Measurements from ENCODE around the gene BLM.
"Not testable (repeated sequence)": the region's sequence is repeated elsewhere in the genome, so short reads cannot be mapped to it uniquely, and the experiment has no call there.

The BLM gene

DNA sequence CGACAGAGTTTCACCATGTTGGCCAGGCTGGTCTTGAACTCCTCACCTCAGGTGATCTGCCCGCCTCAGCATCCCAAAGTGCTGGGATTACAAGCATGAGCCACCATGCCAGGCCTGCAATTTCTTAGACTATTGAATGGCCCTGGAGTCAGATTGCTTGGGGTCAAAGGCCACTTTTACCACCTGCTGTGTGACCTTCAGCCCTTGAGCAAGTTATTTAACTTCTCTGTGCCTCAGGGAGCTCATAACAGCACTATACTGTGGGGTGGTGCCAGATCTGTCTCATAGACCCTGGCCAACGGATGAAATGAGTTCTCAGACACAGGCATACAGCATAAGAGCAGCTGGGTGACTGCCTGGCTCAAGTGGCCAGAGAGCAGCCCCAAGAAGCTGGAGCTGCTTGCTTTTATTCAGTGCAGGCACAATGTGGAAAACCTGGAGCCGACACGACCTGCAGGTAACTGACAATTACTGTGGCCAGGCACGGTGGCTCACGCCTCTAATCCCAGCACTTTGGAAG is 106.4 kb downstream of the BLM start:
- DNase-seq = no peak

DNA sequence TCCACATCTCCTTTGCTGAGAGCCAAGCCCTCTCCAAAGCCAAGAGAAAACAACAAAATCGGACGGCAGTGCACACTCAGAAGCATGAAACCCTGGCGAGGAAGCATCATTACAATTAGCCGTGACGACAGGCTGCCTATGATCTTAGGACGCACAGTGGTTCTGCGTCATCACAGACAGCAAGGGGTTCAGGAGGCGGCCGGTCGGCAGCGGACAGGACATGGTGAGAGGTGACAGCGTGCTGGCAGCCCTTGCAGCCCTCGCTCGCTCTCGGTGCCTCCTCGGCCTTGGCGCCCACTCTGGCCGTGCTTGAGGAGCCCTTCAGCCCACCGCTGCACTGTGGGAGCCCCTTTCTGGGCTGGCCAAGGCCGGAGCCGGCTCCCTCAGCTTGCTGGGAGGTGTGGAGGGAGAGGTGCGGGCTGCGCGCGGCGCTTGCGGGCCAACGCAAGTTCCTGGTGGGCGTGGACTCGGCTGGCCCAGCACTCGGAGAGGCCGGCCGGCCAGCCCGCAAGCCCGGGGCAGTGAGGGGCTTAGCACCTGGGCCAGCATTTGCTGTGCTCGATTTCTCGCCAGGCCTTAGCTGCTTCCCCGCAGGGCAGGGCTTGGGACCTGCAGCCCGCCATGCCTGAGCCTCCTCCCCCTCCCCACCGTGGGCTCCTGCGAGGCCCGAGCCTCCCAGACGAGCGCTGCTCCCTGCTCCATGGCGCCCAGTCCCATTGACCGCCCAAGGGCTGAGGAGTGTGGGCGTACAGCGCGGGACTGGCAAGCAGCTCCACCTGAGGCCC is 108.2 kb downstream of the BLM start:
- DNase-seq = not testable (repeated sequence)

DNA sequence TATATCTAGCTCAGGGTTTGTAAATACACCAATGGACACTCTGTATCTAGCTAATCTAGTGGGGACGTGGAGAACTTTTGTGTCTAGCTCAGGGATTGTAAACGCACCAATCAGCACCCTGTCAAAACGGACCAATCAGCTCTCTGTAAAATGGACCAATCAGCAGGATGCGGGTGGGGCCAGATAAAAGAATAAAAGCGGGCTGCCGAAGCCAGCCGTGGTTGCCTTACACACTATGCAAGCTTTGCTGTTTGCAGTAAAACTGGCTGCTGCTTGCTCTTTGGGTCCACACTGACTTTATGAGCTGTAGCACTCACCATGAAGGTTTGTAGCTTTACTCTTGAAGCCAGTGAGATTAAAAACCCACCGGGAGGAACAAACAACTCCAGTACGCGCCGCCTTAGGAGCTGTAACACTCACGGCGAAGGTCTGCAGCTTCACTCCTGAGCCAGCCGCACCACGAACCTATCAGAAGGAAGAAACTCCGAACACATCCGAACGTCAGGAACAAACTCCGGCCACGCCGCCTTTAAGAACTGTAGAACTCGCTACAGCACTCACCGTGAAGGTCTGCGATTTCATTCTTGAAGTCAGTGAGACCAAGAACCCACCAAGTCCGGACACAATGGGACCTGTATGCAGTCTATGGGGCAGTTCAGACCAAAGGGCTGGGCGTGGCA is 109.2 kb downstream of the BLM start:
- DNase-seq = not testable (repeated sequence)

DNA sequence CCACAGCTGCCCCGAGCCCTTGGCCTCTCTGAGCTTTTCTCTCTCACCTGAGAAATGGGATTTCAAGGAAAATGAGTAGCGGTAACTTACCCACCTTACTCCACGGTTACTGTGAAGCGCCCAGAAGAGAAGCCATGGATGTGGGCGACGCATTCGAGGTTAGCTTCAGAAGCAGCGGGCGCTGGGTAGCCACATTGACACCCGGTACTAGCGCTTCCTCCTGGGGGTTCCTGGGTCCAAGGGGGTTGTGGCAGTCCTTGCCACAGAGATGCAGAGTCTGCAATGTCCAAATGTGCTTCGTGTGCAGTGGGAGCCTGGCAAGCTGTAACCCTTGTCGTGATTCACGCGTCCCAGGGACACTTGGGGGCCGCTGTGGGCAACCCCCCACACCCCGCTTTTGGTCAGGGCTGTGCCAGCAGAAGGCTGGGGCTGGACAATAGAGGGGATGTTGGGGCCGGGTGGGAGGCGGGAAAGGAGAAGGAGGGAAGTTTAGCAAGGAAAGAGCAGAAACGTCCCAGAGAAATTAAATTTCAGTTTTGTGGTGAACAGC is 109.8 kb downstream of the BLM start:
- DNase-seq = no peak

DNA sequence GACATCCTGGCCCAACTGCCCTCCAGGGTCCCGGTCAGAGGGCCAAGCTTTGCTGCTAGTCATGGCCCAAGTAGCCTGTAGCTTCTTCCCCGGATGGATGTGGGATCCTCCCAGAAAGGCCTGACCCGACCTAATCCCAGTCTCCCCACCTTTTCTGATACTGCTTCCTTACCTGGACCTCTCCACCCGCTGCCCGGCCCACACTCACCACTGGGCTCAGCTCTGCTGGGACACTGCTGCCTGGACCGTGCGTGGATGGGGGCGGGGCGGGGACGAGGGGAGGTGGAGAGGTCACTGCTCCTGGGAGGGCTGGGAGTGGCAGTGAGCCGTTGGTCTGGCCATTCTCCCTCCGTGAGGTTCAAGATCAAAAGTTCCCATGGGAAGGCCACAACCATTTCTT is 111.0 kb downstream of the BLM start:
- no peak for DNase-seq

DNA sequence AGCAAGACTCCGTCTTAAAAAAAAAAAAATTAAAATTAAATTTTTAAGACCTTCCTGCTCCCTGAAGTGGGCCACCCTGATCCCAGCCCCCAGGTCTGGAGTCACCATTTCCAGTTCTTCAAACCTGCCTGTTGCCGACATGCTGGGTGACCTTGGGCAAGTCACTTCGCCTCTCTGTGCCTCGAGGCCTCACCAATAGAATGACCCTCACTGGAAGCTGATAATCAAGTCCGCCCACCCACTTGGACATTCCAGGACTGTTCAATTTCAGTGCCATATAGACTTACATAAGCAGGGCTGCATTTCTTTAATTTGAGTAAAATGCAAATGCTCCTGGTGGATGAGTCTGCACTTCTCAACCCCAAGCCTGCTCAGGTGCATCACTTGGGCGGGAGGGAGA is 112.0 kb downstream of the BLM start:
- no peak for DNase-seq

DNA sequence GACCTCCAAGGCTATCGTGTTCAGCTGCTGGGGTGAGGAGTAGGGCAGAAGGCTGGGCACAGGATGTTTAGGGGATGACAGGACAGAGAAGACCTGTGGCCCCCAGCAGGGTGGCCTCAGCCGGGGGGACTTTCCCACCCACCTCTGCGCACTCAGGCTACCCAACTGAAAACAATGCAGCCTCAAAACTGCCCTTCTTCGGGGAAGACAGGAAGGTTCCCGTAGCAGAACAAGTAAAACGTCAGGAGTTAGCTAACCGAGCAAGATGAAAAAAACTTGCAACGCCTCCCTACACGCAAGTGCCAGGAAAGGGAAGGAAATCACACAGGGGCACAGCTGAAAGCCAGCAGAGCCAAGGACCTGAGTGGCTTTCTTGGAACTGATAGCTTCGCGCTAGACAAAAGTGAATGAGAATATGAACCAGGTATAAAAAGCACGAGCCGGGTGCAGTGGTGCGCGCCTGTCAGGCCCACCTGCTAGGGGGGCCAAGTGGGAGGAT is 112.8 kb downstream of the BLM start:
- DNase-seq = no peak

DNA sequence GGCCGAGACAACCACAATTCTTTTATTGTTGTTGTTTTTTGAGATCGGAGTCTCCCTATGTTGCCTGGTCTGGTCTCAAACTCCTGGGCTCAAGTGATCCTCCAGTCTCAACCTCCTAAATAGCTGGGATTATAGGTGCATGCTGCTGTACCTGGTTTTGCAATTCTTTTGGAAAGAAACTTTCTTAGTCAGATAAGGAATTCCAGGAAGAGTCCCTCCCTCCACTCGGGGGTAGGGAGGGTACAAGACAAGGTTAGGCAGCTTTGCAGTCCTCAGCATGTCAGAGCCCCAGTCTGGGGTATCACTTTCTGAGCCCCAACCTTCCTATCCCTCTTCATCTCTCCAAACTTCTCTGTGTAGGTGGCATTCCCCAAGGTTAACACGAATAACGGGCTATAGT is 117.5 kb downstream of the BLM start:
- DNase-seq = no peak

DNA sequence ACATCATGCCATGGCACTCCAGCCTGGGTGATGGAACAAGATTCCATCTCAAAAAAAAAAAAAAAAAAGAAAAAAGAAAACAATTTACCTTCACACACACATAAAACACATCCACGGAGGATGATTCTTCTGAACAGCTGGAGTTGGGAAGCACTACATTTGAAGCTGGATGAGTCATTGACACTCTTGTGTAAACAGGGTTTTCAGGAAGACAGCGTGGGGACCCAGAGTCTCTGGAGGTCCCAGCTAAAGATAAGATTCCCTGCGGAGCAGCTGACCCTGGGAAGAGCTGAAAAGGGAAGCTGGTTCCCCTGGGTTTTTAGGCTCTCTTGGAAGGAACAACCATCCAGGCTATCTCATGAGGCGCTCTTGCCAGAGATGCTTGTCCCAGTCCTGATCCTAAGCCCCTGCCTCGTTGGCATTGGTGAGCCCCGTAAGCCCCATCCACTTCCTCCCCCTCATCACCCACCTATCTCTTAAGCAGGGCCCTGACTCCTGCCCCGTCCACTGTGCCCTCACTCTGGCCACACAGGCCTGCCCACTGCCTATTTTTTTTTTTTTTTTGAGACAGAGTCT is 119.2 kb downstream of the BLM start:
- no peak for DNase-seq

DNA sequence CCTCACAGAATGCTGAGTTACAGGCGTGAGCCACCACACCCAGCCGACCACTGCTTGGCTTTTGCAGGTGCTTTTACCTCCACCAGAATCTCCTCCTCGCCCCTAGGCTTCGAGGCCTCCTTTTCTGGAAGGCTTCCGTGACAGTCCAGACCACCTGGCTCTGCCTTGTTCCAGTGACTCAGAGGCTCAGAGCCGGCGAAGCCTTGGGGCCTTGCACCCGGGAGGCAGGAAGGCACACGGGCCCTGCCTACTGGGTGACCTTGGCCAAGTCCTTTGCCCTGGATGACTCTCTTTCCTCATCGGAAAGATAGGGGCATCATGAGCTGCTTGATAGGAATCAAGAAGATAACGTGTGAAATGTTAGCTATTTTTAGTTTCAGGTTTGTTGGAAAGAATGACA is 119.9 kb downstream of the BLM start:
- no peak for DNase-seq

DNA sequence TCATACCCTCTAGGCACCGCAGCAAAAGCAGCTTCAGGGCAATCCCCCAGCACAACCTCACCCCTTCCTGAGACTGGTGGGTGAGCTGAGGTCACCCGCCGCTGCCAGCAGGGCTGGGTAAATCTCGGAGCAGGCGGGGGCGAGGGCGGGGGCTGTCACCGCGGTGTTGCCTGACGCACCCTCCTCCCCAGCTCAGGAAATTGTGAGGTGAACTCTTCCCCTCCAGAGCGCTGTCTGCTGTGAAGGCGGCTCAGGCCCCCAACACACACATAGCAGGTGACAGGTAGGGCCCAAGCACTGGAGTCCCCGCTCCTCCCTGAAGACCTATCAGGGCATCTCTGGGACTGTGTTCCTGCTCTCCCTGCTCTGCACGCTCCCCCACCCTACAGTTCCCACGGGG is 121.0 kb downstream of the BLM start:
- no peak for DNase-seq

DNA sequence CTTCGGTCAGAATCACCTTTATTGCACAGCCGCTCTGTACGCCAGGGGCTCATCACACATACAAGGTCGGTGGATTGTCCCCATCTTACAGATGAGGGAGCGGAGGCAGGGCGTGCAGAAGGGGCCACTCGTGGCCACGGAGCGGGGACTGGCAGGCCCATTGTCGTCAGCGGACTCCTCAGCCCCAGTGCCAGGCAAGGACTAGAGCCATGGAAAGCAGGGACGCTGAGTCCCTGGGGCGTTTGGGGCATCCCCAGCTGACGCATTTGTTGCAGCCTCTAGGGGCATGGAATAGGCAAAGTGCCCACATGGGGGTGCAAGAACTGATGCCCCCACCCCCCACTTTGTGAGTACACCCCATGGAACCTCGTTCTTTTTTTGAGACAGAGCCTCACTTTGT is 121.4 kb downstream of the BLM start:
- DNase-seq = no peak

DNA sequence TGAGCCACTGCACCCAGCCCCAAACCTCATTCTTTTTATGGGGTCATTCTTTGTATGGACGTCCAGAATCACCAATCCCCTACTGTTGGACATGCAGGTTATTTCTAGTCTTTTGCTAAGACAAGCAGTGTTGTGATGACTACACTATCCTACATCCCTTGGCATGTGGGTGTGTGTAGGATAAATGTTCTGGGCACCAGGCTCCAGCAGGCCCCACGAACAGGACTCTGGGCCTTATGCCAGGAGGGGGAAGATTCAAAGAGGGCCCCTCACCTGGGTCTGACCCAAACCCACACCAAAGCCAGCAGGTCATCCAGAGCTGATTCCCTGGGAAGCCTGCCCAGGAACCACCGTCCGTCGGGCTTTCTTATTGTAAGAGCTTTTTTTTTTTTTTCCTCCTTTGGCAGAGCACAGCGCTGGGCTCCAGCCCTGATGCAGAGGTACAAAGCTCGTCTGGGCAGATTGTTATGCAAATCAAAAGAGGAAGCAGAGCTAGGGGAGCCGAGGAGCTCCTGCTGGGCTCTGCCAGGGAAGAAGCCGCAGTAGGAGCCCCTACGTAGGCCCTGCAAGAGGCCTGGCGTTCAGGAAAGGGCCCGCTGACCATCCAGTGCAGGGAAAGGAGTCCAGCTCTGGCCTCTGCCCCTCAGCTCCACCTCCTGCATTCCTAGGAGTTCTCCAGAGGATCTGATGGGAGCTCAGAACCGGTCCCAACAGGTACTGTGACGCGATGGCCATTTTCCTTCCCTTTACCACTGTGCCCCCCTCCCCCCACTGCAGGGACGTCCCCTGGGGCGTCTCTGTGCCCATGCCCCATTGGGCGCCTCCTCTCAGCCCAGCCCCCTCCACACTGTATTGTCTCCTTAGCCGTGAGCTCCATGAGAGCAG is 122.3 kb downstream of the BLM start:
- DNase-seq = no peak

DNA sequence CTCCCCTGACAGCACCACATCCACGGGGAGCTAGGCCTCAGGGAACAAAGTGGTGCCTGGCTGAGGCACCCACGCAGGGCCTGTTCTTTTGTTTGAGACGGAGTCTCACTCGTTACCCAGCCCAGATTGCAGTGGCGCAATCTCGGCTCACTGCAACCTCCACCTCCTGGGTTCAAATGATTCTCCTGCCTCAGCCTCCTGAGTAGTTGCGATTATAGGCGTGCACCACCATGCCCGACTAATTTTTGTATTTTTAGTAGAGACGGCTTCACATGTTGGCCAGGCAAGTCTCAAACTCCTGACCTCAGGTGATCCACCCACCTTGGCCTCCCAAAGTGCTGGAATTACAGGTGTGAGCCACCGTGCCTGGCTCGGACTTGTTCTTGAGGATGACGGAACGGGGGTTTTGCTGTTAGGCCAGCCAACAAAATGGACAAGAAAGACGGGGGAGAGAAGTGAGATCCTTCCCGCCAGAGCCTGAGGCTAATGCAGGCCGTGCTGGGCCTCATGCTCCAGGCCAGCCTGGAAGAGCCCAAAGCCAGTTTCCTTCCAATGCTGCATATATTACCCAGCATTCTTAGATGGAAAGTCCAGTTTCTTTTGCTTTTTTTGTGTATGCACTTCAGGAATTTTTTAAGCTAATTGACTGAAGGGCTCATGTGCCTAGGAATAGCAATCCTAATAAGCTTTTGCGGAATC is 123.2 kb downstream of the BLM start:
- DNase-seq = no peak

DNA sequence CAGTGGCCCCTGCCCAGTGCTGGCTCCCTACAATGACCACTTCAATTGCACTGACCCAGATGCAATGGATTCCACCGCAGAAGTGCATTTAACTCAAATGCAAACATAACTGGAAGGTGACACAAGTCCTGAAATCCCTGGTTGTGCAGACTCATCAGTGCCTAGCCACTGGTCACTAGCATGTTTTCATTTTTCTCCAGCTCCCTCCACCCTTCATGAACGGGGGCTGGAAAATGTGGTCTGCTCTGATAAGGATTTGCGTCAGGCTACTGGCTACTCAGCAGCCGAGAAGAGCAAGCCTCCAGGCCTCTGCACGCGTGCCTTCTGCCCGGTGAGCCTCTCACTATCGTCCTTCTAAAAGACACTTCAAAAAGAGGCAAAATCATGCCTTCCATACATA is 123.8 kb downstream of the BLM start:
- no peak for DNase-seq

DNA sequence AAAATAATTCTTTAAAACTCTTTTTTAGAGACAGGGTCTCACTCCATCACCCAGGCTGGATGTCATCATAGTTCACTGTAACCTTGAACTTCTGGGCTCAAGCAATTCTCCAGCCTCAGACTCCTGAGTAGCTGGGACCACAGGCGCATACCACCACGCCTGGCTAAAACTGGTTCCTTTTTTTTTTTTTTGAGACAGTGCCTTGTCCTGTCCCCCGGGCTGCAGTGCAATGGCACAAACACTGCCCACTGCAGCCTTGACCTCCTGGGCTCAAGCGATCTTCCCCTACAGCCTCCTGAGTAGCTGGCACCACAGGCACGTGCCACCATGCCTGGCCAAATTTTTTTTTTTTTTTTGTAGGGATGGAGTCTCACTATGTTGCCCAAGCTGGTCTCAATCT is 127.5 kb downstream of the BLM start:
- no peak for DNase-seq

DNA sequence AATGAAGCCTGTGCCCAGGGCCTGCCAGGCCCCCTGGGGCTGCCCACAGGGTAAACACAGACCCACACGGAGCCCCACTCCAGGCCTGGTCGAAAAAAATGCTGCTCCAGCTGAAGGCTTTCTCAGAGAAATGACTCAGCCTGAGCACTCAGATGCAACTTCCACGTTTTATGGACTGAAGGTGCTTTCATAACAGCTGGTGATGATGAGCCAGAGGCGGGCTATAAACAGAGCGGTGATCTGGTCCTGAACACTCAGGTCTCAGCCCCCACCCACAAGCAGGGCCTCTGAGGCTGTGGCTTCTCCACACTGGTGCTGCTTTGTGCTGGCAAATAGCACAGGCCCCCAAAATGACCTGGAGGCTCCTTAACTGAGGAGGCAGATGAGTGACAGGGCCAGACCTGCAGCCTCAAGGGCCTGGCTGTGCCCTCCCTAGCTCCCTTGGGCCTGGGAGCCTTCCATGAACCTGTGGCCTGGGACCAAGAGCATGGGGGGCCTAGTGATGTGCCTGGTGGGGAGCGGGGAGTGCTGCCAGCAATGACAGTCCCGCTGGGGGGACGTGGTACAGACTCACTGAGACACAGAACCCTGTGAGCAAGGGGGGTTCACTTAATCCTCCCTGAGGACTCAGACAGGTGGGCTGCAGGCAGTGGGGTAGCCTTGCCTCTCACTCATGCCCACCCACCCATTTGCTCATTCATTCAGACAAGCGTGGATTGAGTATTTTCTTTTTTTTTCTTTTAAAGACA is 128.2 kb downstream of the BLM start:
- no peak for DNase-seq

DNA sequence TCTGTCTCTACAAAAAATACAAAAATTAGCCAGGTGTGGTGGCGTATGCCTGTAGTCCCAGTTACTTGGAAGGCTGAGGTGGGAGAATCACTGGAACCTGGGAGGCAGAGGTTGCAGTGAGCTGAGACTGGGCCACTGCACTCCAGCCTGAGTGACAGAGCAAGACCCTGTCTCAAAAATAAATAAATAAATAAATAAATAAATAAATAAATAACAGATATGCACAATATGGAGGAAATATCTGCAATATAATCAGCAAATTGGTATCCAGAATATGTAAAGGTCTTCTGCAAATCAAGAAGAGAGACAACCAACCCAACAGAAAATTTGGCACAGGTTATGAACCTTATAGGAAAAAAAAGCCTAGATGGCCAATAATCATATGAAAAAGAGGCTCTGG is 132.3 kb downstream of the BLM start:
- DNase-seq = not testable (repeated sequence)

DNA sequence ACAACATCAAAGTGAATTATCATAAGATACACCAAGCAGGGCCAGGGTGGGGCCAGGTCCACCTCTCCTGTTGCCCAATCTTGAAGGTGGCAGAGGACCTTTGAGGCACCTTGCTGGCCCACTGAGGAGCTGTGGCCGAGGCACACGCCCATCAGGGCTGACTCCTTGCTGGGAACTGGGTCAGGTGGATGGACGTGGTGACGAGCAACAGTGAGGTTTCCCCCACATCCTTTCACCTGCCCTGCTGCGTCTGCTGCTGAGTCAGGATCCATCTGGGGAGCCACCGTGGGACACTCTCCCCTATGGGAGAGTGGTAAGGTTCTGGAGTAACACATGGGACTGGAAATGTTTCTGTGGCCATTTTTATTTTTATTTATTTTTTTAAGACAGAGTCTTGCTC is 134.0 kb downstream of the BLM start:
- no peak for DNase-seq

DNA sequence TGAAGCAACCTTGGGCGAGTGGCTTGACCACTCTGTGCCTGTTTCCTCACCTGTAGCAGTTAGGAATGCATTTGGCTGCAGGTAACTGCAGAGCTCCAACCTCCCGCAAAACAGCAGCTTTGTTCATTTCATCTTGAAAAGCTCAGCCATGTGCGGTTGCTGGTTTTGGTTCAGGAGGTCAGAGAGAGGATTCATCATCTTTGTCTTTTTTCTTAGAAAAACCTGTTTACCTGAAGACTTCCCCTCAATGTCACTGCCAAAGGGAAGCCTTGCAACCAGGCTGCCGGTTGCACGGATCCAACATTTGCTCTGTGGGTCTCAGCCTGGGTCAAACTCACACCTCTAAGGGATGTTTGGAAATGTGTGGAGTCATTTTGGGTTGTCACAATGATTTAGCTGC is 134.8 kb downstream of the BLM start:
- no peak for DNase-seq

DNA sequence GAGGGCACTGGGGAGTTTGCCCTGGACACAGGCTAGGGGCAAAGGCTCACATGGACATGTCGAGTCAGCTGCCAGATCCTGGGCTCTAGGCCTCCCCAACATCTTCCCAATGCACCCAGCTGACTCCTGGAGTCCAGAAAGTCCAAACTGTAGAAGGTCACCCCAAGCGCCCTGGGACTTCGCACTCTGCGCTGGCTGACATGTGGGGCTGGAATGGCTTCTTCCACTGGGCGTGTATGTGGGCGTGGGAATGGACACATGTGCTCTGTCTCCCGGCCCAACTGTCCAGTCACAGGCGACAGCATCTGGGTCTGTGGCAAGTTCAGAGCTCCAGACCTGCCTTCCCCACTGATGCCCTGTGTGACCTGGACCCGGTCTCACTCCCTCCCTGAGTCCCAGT is 138.0 kb downstream of the BLM start:
- DNase-seq = no peak
